Activated CD4-positive, alpha-beta memory T cell treated with anti-CD3 and anti-CD28 coated beads, Interleukin-2, amount 10 ng/mL, durations not matched to agents 7 days and 5 days (primary cell): ENCODE results near the gene SHANK1. TPM values are rescaled to one million over a fixed set of nuclear protein-coding genes. Genes with fewer than 3 reads are reported as not detected.

Experiments
- CTCF ChIA-PET: fragments of 350-600 bp; sonication (Branson Sonifier 250); formaldehyde crosslinking; loops from one replicate; lab custom pipeline; 2021; ENCODE audit warnings: antibody characterized with exemption, inconsistent platforms; lab: Charles Lee
- POLR2A ChIA-PET: fragments of 350-600 bp; sonication (Branson Sonifier 250); formaldehyde crosslinking; loops from one replicate; lab custom pipeline; 2021; ENCODE audit warnings: antibody characterized with exemption; lab: Charles Lee
- DNase-seq: peaks from one replicate; pipeline ENCODE4 v3.0.0-alpha.2; 2020
- H3K27ac Mint-ChIP-seq: one replicate; pipeline ENCODE4 v1.8.0; 2021; ENCODE audit warnings: mild to moderate bottlenecking, mixed read lengths
- H3K27me3 Mint-ChIP-seq: one replicate; pipeline ENCODE4 v1.8.0; 2021; ENCODE audit warnings: mixed read lengths
- H3K36me3 Mint-ChIP-seq: one replicate; pipeline ENCODE4 v1.8.0; 2021; ENCODE audit warnings: low read depth, mixed read lengths
- H3K4me1 Mint-ChIP-seq: one replicate; pipeline ENCODE4 v1.8.0; 2021; ENCODE audit warnings: mixed read lengths
- H3K4me3 Mint-ChIP-seq: one replicate; pipeline ENCODE4 v1.8.0; 2021; ENCODE audit warnings: mild to moderate bottlenecking, mixed read lengths
- H3K9me3 Mint-ChIP-seq: one replicate; pipeline ENCODE4 v1.8.0; 2021; ENCODE audit warnings: mixed read lengths
- total RNA-seq, 2 experiments: library from RNA; stranded (reverse); gene quantifications; one replicate each; pipeline ENCODE4 v1.2.3, GENCODE V29; 2021

The SHANK1 gene
- total RNA-seq, 2 experiments from 2014 or later = not detected

DNA sequence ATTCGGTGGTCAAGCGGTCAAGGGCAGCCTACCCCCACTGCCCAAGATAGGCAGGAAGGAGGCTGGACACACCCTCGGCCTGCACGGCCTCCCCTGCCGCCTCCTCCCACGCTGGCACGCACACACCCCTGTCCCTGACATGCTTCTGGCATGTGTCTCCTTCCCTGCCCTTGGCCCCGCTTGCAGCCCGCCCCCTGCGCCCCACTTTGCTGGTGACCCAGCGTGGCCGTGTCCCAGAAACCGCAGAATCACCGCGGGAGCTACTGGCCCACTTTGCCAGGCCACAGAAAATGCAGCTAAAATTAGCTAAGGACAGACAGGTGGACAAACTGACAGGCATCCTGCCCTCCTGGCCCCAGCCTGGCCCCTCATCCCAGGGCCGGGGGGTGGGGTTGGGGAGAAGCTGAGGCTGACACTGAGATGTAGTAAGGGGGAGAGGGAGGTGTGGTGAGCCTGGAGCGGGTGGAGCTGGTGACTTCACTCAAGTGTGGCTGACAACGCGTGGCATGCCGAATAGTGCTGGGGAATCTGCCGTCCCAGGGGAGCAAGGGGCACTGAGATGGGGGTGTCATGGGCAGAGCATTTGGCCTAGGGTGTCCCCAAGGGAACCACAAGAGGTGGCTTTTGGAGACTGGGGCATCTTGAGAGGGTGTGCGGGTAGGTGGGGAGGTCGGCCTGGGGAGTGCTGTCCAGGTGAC lies 2.4 kb downstream of the SHANK1 start:
- Mint-ChIP-seq H3K27ac (no peak overlapping the region), H3K9me3 (no peaks in the 10 kb centered on the region), H3K36me3 (no peaks in the 10 kb centered on the region), H3K4me3 (no peak overlapping the region), H3K27me3 (peaks cover 37% of the 10 kb centered on the region), H3K4me1 (peaks cover 8% of the 10 kb centered on the region)
- no peak for DNase-seq
- ChIA-PET POLR2A (no interaction called here), CTCF (interaction anchor here (1.2 kb wide), 1 partner anchor 11 kb away, joined by 3 read pairs; no protein-coding TSS in a partner anchor)

DNA sequence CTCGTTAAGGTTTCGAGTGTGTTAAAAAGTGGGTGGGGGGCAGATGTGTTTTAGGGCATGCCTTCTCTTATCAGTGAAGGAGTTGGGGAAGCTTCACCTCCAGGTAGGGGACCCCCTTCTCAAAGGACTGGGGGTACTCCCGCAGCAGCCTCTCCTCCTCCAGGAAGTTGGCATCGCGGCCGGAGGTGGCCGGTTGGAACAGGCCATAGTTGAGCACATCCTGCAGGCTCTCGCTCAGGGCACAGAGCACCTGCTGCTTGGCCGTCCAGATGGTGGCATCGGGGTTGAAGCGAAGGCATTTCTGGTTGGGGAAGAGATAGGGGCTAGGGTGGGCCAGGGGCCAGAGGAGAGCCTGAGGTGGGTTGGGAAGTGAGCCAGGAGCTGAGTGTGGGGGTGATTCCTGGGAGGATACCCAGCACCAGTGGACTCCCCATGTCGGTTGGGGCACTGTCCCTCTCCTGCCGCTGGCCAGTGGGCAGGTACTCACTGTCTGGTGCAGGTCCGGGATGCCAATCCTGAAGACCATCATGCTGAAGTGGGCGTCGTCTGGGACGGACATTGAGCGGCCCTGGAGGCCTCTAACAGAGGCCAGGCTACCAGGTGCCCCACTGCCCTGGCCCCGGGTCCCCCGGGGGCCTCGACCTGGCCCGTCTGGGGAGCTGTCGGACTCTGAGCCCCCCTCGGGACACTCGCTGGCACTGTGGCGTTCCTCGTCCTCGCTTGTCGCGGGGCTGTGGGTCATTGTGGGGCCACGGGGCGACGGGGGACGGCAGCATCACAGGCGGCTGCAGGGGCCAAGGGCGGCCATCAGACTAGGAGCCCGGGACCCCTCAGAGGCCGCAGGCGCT lies 3.2 kb downstream of the SHANK1 start:
- peaks cover 31% of the 10 kb centered on the region for H3K27me3 Mint-ChIP-seq
- CTCF ChIA-PET = interaction anchor here (1.2 kb wide), 1 partner anchor 11 kb away, joined by 3 read pairs; no protein-coding TSS in a partner anchor

DNA sequence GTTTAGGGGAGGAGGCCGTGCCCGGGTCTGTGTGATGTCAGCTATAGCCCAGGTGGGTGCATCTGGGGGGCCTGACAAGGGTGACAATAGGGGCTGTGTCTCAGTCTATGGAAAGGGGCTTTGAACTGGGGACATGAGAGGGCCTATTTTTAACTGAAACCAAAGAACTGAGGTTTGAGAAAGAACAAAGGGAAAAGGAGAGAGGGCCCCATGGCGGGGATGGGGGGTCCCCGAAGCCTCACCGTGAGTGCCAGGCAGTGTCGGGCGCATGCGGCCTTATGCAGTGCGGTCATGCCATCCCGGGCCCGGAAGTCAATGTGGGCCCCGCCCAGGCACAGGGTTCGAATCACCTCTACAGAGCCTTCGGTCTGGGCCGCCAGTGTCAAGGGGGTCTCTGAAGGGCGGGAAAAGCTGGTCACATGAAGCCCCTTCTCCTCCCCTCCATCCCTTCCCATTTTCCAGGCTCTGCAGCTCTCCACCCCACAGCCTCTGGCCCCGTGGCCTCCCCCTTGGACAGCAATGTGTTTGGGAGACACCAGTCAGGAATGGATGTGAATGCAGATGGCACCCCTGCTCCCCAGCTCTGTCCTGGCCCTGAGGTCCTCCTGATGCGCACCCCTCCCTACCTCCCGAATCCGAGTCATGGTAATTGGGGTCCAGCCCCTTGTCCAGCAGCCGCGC lies 5.9 kb downstream of the SHANK1 start:
- POLR2A ChIA-PET = no interaction called here
- H3K4me1 Mint-ChIP-seq = peaks cover 2% of the 10 kb centered on the region
- no peak for DNase-seq
- CTCF ChIA-PET = interaction anchor here (1.0 kb wide), 1 partner anchor 11 kb away, joined by 4 read pairs; no protein-coding TSS in a partner anchor
- peaks cover 20% of the 10 kb centered on the region for H3K27me3 Mint-ChIP-seq
- H3K27ac Mint-ChIP-seq = no peak overlapping the region
- no peak overlapping the region for H3K4me3 Mint-ChIP-seq
- H3K9me3 Mint-ChIP-seq = no peaks in the 10 kb centered on the region
- no peaks in the 10 kb centered on the region for H3K36me3 Mint-ChIP-seq

More for the DNA sequence above, 3.2 kb downstream of the SHANK1 start:
- no peak overlapping the region for H3K27ac Mint-ChIP-seq
- no peak for DNase-seq
- H3K4me1 Mint-ChIP-seq = peaks cover 8% of the 10 kb centered on the region
- no peak overlapping the region for H3K4me3 Mint-ChIP-seq
- H3K36me3 Mint-ChIP-seq = no peaks in the 10 kb centered on the region
- POLR2A ChIA-PET = no interaction called here
- no peaks in the 10 kb centered on the region for H3K9me3 Mint-ChIP-seq

DNA sequence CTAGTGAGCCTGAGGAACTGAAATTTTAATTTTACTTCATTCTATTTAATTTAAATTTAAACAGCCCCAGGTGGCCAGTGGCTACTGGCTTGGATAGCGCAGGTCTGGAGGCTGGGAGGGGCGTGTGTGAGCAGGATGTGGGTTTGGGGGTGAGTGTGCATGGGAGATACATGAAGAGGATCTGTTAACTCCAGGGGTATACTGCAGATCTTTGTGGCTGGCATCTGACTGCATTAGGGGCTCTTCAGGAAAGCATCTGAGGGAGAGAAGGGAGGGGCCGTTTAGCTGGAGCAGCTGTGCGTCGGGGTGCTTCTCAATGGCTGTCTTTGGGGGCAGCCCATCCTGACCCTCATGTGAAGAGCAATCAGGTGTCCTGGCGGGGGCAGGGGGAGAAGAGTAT lies 6.8 kb downstream of the SHANK1 start:
- H3K27me3 Mint-ChIP-seq = peaks cover 19% of the 10 kb centered on the region
- H3K27ac Mint-ChIP-seq = no peak overlapping the region
- CTCF ChIA-PET = no interaction called here

DNA sequence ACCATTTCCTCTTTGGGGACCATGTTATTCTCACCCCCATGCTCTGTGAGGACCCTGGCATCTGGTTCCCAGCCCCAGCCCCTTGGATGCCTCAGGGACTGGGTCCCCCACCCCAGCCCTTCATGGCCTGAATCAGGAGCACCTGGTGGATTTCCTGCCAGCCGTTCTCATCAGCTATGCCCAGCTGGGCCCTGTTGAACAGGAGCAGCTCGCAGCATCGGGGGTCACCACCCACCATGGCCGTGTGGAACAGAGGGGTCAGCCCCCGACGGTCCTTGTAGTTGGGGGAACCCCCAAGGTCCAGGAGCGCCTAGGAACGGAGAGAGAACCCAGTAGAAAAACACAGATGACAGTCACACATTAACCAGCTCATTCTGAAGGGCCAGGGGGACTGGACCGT lies 7.8 kb downstream of the SHANK1 start:
- ChIA-PET POLR2A (no interaction called here), CTCF (no interaction called here)
- no peak for DNase-seq
- Mint-ChIP-seq H3K4me1 (peaks cover 2% of the 10 kb centered on the region), H3K36me3 (no peaks in the 10 kb centered on the region), H3K27ac (no peak overlapping the region), H3K27me3 (peaks cover 11% of the 10 kb centered on the region), H3K9me3 (no peaks in the 10 kb centered on the region), H3K4me3 (no peak overlapping the region)

More for the DNA sequence above, 6.8 kb downstream of the SHANK1 start:
- POLR2A ChIA-PET = no interaction called here
- Mint-ChIP-seq H3K36me3 (no peaks in the 10 kb centered on the region), H3K9me3 (no peaks in the 10 kb centered on the region), H3K4me1 (peaks cover 2% of the 10 kb centered on the region), H3K4me3 (no peak overlapping the region)
- DNase-seq = no peak

DNA sequence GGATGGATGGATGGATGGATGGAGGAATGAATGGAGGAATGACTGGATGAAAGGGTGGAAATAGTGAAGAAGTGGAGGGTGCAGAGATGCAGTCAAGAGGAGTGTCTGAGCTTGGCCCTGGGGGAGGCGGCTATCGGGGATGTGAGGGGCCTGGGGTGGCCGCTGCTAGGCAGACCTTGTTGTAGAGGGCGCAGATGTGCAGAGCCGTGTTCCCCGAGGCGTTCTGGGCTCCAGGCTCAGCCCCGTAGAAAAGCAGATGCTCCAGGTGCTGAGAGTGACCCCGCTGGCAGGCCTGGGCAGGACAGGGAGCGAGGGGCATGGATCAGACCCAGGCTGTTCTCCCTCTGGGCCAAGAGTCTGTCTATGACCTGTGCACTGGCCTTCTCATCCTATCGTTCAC lies 8.4 kb downstream of the SHANK1 start:
- peaks cover 2% of the 10 kb centered on the region for H3K4me1 Mint-ChIP-seq
- H3K27ac Mint-ChIP-seq = no peak overlapping the region
- H3K36me3 Mint-ChIP-seq = no peaks in the 10 kb centered on the region
- peaks cover 11% of the 10 kb centered on the region for H3K27me3 Mint-ChIP-seq
- DNase-seq = no peak
- H3K9me3 Mint-ChIP-seq = no peaks in the 10 kb centered on the region
- POLR2A ChIA-PET = no interaction called here
- CTCF ChIA-PET = interaction anchor here (1.1 kb wide), 1 partner anchor 14 kb away, joined by 3 read pairs; no protein-coding TSS in a partner anchor
- H3K4me3 Mint-ChIP-seq = no peak overlapping the region

DNA sequence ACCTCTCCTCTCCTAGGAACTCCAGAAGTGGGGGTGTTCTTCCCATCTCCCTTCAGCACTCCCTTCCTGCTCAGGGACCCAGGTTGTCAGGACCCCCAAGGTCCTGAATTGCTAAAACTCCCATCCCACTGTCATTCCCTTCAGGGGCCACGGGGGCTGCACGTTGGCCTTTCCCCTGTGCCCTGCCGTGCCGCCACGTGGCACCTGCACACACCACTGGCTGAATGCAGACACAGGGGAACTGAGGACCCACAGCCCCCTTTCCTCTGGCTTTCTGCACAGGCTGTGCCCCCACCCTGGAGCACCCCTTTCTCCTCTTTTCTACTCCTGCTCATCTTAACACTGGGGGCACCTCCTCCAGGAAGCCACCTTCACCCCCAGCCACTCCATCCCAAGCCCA lies 9.0 kb downstream of the SHANK1 start:
- CTCF ChIA-PET = interaction anchor here (1.1 kb wide), 1 partner anchor 14 kb away, joined by 3 read pairs; no protein-coding TSS in a partner anchor

DNA sequence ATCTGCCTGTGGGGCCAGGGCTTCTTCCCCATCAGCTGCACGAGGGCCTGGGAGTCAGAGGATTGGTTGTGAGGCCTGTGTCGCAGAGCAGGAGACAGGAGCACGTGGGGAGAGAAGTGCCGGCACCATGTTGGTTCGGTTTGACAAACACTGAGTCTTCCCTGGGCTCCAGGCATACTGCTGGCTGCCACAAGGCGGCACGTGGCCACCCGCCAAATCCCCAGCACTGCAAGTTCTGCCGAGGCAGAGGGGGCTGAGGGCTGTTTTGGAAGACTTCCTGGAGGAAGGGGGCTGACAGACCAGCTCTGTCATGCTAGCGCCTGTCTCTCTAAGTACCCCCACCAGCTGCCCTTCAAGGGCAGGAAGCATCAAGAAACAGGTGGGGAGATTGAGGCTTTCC lies 9.5 kb downstream of the SHANK1 start:
- POLR2A ChIA-PET = no interaction called here

More for the DNA sequence above, 9.0 kb downstream of the SHANK1 start:
- H3K36me3 Mint-ChIP-seq = no peaks in the 10 kb centered on the region
- H3K9me3 Mint-ChIP-seq = no peaks in the 10 kb centered on the region
- no peak overlapping the region for H3K27ac Mint-ChIP-seq
- no peak for DNase-seq
- H3K27me3 Mint-ChIP-seq = peaks cover 11% of the 10 kb centered on the region
- no peak overlapping the region for H3K4me3 Mint-ChIP-seq
- POLR2A ChIA-PET = no interaction called here
- peaks cover 2% of the 10 kb centered on the region for H3K4me1 Mint-ChIP-seq

DNA sequence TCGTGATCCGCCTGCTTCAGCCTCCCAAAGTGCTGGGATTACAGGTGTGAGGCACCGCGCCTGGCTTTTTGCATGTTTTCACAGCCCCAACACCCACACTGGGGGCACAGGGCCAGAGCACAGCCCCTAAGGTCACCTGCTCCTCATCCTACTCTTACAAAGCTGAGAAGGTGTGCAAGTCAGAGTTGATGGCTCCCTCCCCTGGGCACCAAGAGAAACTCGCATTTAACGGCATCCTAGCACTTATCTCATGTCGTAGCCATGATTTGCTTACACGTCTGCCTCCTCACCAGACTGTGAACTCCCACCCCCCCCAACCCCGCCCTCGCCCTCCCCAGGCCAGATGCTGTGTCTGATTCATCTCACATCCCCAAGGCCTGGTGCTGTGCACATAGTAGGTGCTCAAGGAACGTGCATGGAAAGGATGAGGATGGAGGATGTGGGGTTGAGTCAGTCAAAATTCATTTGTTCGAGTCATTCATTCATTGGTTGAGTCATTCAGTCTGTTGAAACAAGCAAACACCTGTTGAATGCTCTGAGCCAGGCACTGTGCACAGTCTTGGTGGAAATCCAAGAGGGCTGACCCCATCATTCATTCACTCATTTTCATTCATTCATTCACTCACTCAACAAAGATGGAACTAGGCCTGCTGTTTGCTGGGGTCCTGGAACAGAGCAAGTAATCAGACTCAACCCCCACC lies 11.3 kb downstream of the SHANK1 start:
- CTCF ChIA-PET = no interaction called here
- H3K27me3 Mint-ChIP-seq = peaks cover 15% of the 10 kb centered on the region

More for the DNA sequence above, 9.5 kb downstream of the SHANK1 start:
- H3K4me1 Mint-ChIP-seq = peaks cover 2% of the 10 kb centered on the region
- peaks cover 14% of the 10 kb centered on the region for H3K27me3 Mint-ChIP-seq
- CTCF ChIA-PET = interaction anchor here (1.1 kb wide), 1 partner anchor 15 kb away, joined by 3 read pairs; no protein-coding TSS in a partner anchor
- H3K9me3 Mint-ChIP-seq = no peaks in the 10 kb centered on the region
- H3K36me3 Mint-ChIP-seq = no peaks in the 10 kb centered on the region
- H3K4me3 Mint-ChIP-seq = no peak overlapping the region
- H3K27ac Mint-ChIP-seq = no peak overlapping the region
- DNase-seq = no peak

DNA sequence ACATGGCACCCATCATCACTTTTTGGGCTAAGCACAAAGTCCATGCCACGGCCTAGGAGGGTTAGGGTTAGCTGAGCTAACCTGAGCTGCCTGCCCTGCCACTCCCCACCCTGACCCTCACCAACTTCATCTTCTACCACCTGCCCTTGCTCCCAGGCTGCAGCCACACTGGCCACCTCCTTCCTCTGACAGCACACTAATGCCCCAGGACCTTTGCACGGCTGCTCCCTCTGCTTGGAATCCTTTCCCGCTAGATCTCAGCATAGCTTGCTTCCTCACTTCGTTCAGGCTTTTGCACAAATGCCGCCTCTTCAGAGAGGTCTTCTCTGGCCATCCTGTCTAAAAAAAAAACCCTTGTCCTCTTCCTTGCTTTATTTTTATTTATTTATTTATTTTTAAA lies 13.2 kb downstream of the SHANK1 start:
- POLR2A ChIA-PET = no interaction called here
- Mint-ChIP-seq H3K27ac (no peak overlapping the region), H3K4me3 (no peak overlapping the region), H3K9me3 (no peaks in the 10 kb centered on the region), H3K27me3 (peaks cover 10% of the 10 kb centered on the region), H3K36me3 (no peaks in the 10 kb centered on the region), H3K4me1 (peaks cover 2% of the 10 kb centered on the region)
- CTCF ChIA-PET = interaction anchor here (1.0 to 1.2 kb wide), 2 partner anchors 11 to 15 kb away, joined by 3 read pairs; no protein-coding TSS in a partner anchor
- no peak for DNase-seq

More for the DNA sequence above, 11.3 kb downstream of the SHANK1 start:
- POLR2A ChIA-PET = no interaction called here
- no peak for DNase-seq
- H3K27ac Mint-ChIP-seq = no peak overlapping the region
- H3K4me3 Mint-ChIP-seq = no peak overlapping the region
- peaks cover 4% of the 10 kb centered on the region for H3K4me1 Mint-ChIP-seq
- no peaks in the 10 kb centered on the region for H3K36me3 Mint-ChIP-seq
- no peaks in the 10 kb centered on the region for H3K9me3 Mint-ChIP-seq

DNA sequence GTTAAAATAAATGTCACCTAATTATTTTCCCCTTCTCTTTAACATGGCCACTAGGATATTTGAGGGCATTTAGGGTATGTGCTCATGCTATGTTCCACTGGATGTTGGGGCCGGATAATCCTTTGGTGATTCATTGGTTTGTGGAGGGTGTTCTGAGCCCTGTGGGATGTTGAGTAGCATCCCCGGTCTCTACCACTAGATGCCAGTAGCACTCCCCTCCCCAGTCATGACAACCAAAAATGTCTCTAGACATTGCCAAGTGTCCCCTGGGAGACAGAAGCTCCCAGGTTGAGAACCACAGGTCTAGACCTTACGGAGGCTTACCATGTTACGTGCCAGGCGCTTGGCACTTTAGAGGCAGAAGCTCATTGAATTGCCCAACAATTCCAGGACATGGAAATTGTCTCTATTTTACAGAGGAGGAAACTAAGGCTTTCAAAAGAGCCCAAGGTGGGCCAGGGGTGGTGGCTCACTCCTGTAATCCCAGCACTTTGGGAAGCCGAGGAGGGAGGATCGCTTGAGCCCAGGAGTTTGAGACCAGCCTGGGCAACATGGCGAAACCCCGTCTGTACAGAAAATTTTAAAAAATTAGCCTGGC lies 14.1 kb downstream of the SHANK1 start:
- H3K4me3 Mint-ChIP-seq = no peak overlapping the region
- H3K27ac Mint-ChIP-seq = no peak overlapping the region
- H3K4me1 Mint-ChIP-seq = peaks cover 2% of the 10 kb centered on the region
- CTCF ChIA-PET = interaction anchor here (1.0 to 1.2 kb wide), 3 partner anchors 11 to 74 kb away, joined by 3 read pairs; no protein-coding TSS in a partner anchor
- peak; percentile 33 for DNase-seq
- POLR2A ChIA-PET = no interaction called here
- peaks cover 10% of the 10 kb centered on the region for H3K27me3 Mint-ChIP-seq
- no peaks in the 10 kb centered on the region for H3K9me3 Mint-ChIP-seq
- H3K36me3 Mint-ChIP-seq = no peaks in the 10 kb centered on the region
